Caco-2 (cell line): ENCODE results near the gene LAS1L. TPM values are rescaled to one million over a fixed set of nuclear protein-coding genes. Genes with fewer than 3 reads are reported as not detected.

ENCODE experiments used
- BruUV-seq: library from RNA; stranded (reverse); fragments of 400-500 nt; replicated peaks from 2 replicates; lab custom pipeline; 2021; lab: Mats Ljungman, UMichigan
- CTCF ChIA-PET: fragments of 300-600 bp; sonication (Branson Sonifier 250); formaldehyde crosslinking; loops from one replicate; lab custom pipeline; 2022; ENCODE audit warnings: antibody characterized with exemption; lab: Charles Lee
- POLR2A ChIA-PET: fragments of 300-600 bp; sonication (Branson Sonifier 250); formaldehyde crosslinking; loops from one replicate; lab custom pipeline; 2022; ENCODE audit warnings: antibody characterized with exemption; lab: Charles Lee
- DNase-seq, 2 experiments: peaks; one replicate each; pipeline versions ENCODE4 v3.0.0 to v3.0.0-alpha.2; 2020 to 2022
- H3K27me3 ChIP-seq: replicated peaks from 2 replicates; pipeline ENCODE4 v1.6.0; 2011; ENCODE audit warnings: low read length; ENCODE audit not compliant: control insufficient read depth, insufficient read depth
- H3K36me3 ChIP-seq: 2 replicates; pipeline ENCODE4 v1.5.1; 2011; ENCODE audit warnings: low read length; ENCODE audit not compliant: control insufficient read depth, insufficient read depth
- H3K4me1 ChIP-seq: fragments of 250-450 bp; sonication (Bioruptor Pico); 2 replicates; pipeline ENCODE4 v1.5.1; 2020; ENCODE audit warnings: mild to moderate bottlenecking
- H3K4me3 ChIP-seq: 2 replicates; pipeline ENCODE4 v1.5.1; 2011; ENCODE audit warnings: low read depth, mild to moderate bottlenecking, control low read depth, low read length
- H3K9me3 ChIP-seq: fragments of 250-450 bp; sonication (Bioruptor Pico); 2 replicates; pipeline ENCODE4 v1.5.1; 2020; ENCODE audit warnings: mild to moderate bottlenecking, moderate library complexity
- H3K27ac Mint-ChIP-seq: one replicate; pipeline ENCODE4 v1.8.0; 2022; ENCODE audit warnings: mixed read lengths; ENCODE audit not compliant: unreplicated experiment
- H3K27me3 Mint-ChIP-seq: one replicate; pipeline ENCODE4 v1.8.0; 2022; ENCODE audit warnings: mixed read lengths; ENCODE audit not compliant: insufficient read depth, unreplicated experiment
- H3K36me3 Mint-ChIP-seq: one replicate; pipeline ENCODE4 v1.8.0; 2022; ENCODE audit warnings: mild to moderate bottlenecking, mixed read lengths; ENCODE audit not compliant: insufficient read depth, unreplicated experiment
- H3K4me1 Mint-ChIP-seq: one replicate; pipeline ENCODE4 v1.8.0; 2022; ENCODE audit warnings: low read depth, mixed read lengths; ENCODE audit not compliant: unreplicated experiment
- H3K4me3 Mint-ChIP-seq: one replicate; pipeline ENCODE4 v1.8.0; 2022; ENCODE audit warnings: mild to moderate bottlenecking, moderate library complexity, mixed read lengths; ENCODE audit not compliant: unreplicated experiment
- H3K9me3 Mint-ChIP-seq: one replicate; pipeline ENCODE4 v1.8.0; 2022; ENCODE audit warnings: mixed read lengths; ENCODE audit not compliant: unreplicated experiment
- CTCF ChIP-seq, 2 experiments: fragments of 200-600 bp in 1 of 2; IDR thresholded peaks; 1 replicate in 1 of 2; 2 replicates in 1 of 2; pipeline versions ENCODE4 v1.5.1 to v1.8.0; 2011 to 2022; ENCODE audit warnings: antibody characterized with exemption in 1 of 2, control low read depth in 1 of 2, inconsistent platforms in 1 of 2, low read depth in 1 of 2, low read length in 1 of 2, mild to moderate bottlenecking in 1 of 2, moderate library complexity in 1 of 2; ENCODE audit not compliant: insufficient read depth in 1 of 2, severe bottlenecking in 1 of 2, unreplicated experiment in 1 of 2
- intact Hi-C: fragments of 100-400 bp; cut with micrococcal nuclease; formaldehyde crosslinking; loops from one replicate; pipeline ENCODE4 v1.10.0; 2022; ENCODE audit not compliant: unreplicated experiment
- total RNA-seq: library from RNA; stranded (reverse); gene quantifications from 2 replicates; pipeline ENCODE4 v1.2.3, GENCODE V29; 2022

LAS1L gene
- total RNA-seq, 1 experiment from 2014 or later, result 43.1 TPM

GRCh38 chrX:65528705-65529340 lies 5.8 kb downstream of the LAS1L start:
- Mint-ChIP-seq H3K27ac (no peak overlapping the region), H3K4me1 (no peaks in the 10 kb centered on the region), H3K36me3 (peaks cover 40% of the 10 kb centered on the region), H3K27me3 (no peaks in the 10 kb centered on the region), H3K9me3 (no peaks in the 10 kb centered on the region), H3K4me3 (no peak overlapping the region)
- no TSS peak for BruUV-seq
- peak in 1 of 2 experiments; percentile 49 for DNase-seq
- Histone ChIP-seq H3K36me3 (no peaks in the 10 kb centered on the region), H3K27me3 (no peaks in the 10 kb centered on the region), H3K9me3 (no peaks in the 10 kb centered on the region), H3K4me1 (no peaks in the 10 kb centered on the region), H3K4me3 (no peak overlapping the region)
- TF ChIP-seq CTCF (IDR thresholded peaks at IDR 0.05; ENCODE audit: insufficient read depth in 1 of 2, low read depth in 1 of 2, low read length in 1 of 2, severe bottlenecking in 1 of 2, unreplicated experiment in 1 of 2), result peak; percentile 81 to 83
- ChIA-PET CTCF (interaction anchor here (0.7 to 1.1 kb wide), 2 partner anchors 65 to 77 kb away, joined by 3 to 4 read pairs; no protein-coding TSS in a partner anchor), POLR2A (no interaction called here)
- intact Hi-C loops, result loop anchor here (1.0 to 5.0 kb wide), 2 partner anchors 492 to 635 kb away; no protein-coding TSS in a partner anchor

GRCh38 chrX:65528293-65528692 lies 6.3 kb downstream of the LAS1L start:
- CTCF ChIA-PET, result interaction anchor here (0.7 to 1.1 kb wide), 2 partner anchors 65 to 76 kb away, joined by 3 to 4 read pairs; no protein-coding TSS in a partner anchor

GRCh38 chrX:65524139-65524538 lies 10.4 kb downstream of the LAS1L start:
- Histone ChIP-seq H3K36me3 (no peaks in the 10 kb centered on the region; the same call in 1 of the 2 replicates), H3K27me3 (no peaks in the 10 kb centered on the region), H3K9me3 (no peaks in the 10 kb centered on the region), H3K4me3 (no peak overlapping the region), H3K4me1 (peaks cover 4% of the 10 kb centered on the region; the same call in 1 of the 2 replicates)
- CTCF ChIA-PET, result no interaction called here
- no peak for TF ChIP-seq CTCF (IDR thresholded peaks at IDR 0.05; ENCODE audit: insufficient read depth in 1 of 2, low read depth in 1 of 2, low read length in 1 of 2, severe bottlenecking in 1 of 2, unreplicated experiment in 1 of 2)
- BruUV-seq, result no TSS peak
- Mint-ChIP-seq H3K27me3 (no peaks in the 10 kb centered on the region), H3K9me3 (no peaks in the 10 kb centered on the region), H3K4me1 (peaks cover 16% of the 10 kb centered on the region), H3K27ac (no peak overlapping the region), H3K4me3 (no peak overlapping the region), H3K36me3 (peaks cover 51% of the 10 kb centered on the region)
- POLR2A ChIA-PET, result no interaction called here
- intact Hi-C loops, result no loop called here
- DNase-seq, result no peak

More at GRCh38 chrX:65528293-65528692, 6.3 kb downstream of the LAS1L start:
- POLR2A ChIA-PET, result no interaction called here
- peaks cover 41% of the 10 kb centered on the region for H3K36me3 Mint-ChIP-seq
- H3K4me3 Mint-ChIP-seq, result no peak overlapping the region
- Histone ChIP-seq H3K4me3 (no peak overlapping the region), H3K4me1 (no peaks in the 10 kb centered on the region), H3K27me3 (no peaks in the 10 kb centered on the region), H3K9me3 (no peaks in the 10 kb centered on the region), H3K36me3 (no peaks in the 10 kb centered on the region)
- no peak for TF ChIP-seq CTCF (IDR thresholded peaks at IDR 0.05; ENCODE audit: insufficient read depth in 1 of 2, low read depth in 1 of 2, low read length in 1 of 2, severe bottlenecking in 1 of 2, unreplicated experiment in 1 of 2)
- no peak overlapping the region for H3K27ac Mint-ChIP-seq
- H3K4me1 Mint-ChIP-seq, result no peaks in the 10 kb centered on the region
- no peaks in the 10 kb centered on the region for H3K9me3 Mint-ChIP-seq
- BruUV-seq, result no TSS peak
- DNase-seq, result no peak
- intact Hi-C loops, result loop anchor here (1.0 to 5.0 kb wide), 2 partner anchors 491 to 634 kb away; no protein-coding TSS in a partner anchor
- no peaks in the 10 kb centered on the region for H3K27me3 Mint-ChIP-seq
